PC-9 (cell line): Measurements from ENCODE around the gene IL1RAPL1. TPM values are rescaled to one million over a fixed set of nuclear protein-coding genes. Genes with fewer than 3 reads are reported as not detected.

Experiments
- BruUV-seq: library from RNA; stranded (reverse); fragments of 400-500 nt; replicated peaks from 2 replicates; lab custom pipeline; 2021; lab: Mats Ljungman, UMichigan
- CTCF ChIA-PET: fragments of 300-600 bp; sonication (Branson Sonifier 250); formaldehyde crosslinking; loops from one replicate; lab custom pipeline; 2022; ENCODE audit warnings: antibody characterized with exemption; lab: Charles Lee
- POLR2A ChIA-PET: fragments of 300-600 bp; sonication (Branson Sonifier 250); formaldehyde crosslinking; loops from one replicate; lab custom pipeline; 2022; ENCODE audit warnings: antibody characterized with exemption; ENCODE audit not compliant: unreplicated experiment; lab: Charles Lee
- DNase-seq, 2 experiments: peaks; one replicate each; pipeline versions ENCODE4 v3.0.0 to v3.0.0-alpha.2; 2015 to 2022; ENCODE audit warnings: mixed read lengths in 1 of 2
- H2AFZ ChIP-seq: fragments of 200-600 bp; sonication (generic); 2 replicates; pipeline ENCODE4 v1.8.1; 2017; ENCODE audit warnings: antibody characterized with exemption
- H3F3A ChIP-seq: fragments of 200-600 bp; sonication (generic); 2 replicates; pipeline ENCODE4 v1.8.1; 2017; ENCODE audit warnings: antibody characterized with exemption, mild to moderate bottlenecking, low read depth; ENCODE audit not compliant: insufficient read depth
- H3K27ac ChIP-seq: fragments of 200-600 bp; sonication (generic); 2 replicates; pipeline ENCODE4 v1.6.1; 2016; ENCODE audit warnings: mixed run types
- H3K27me3 ChIP-seq: fragments of 200-600 bp; sonication (generic); 2 replicates; pipeline ENCODE4 v1.6.1; 2016; ENCODE audit warnings: low read depth, mixed run types; ENCODE audit not compliant: insufficient read depth
- H3K36me3 ChIP-seq: fragments of 200-600 bp; sonication (generic); 2 replicates; pipeline ENCODE4 v1.6.1; 2016; ENCODE audit warnings: low read depth, mixed run types
- H3K4me1 ChIP-seq: fragments of 200-600 bp; sonication (generic); replicated peaks from 2 replicates; pipeline ENCODE4 v1.6.1; 2016; ENCODE audit warnings: mixed run types; ENCODE audit not compliant: insufficient read depth
- H3K4me2 ChIP-seq: fragments of 200-600 bp; sonication (generic); 2 replicates; pipeline ENCODE4 v1.6.1; 2017; ENCODE audit warnings: mixed run types
- H3K4me3 ChIP-seq: fragments of 200-600 bp; sonication (generic); 2 replicates; pipeline ENCODE4 v1.6.1; 2016; ENCODE audit warnings: mixed run types
- H3K79me2 ChIP-seq: fragments of 200-600 bp; sonication (generic); 2 replicates; pipeline ENCODE4 v1.6.1; 2017; ENCODE audit warnings: low read depth, mixed run types
- H3K9me2 ChIP-seq: fragments of 200-600 bp; sonication (generic); 2 replicates; pipeline ENCODE4 v1.8.1; 2017; ENCODE audit warnings: mild to moderate bottlenecking; ENCODE audit not compliant: insufficient read depth
- H3K9me3 ChIP-seq: fragments of 200-600 bp; sonication (generic); 2 replicates; pipeline ENCODE4 v1.8.1; 2016; ENCODE audit warnings: low read depth; ENCODE audit not compliant: insufficient read depth
- H4K20me1 ChIP-seq: fragments of 200-600 bp; sonication (generic); 2 replicates; pipeline ENCODE4 v1.8.1; 2017; ENCODE audit not compliant: insufficient read depth
- EZH2 ChIP-seq: fragments of 200-600 bp; sonication (generic); IDR thresholded peaks from 2 replicates; pipeline ENCODE4 v1.8.0; 2017; ENCODE audit warnings: antibody characterized with exemption, low read depth
- intact Hi-C: fragments of 100-400 bp; cut with micrococcal nuclease; formaldehyde crosslinking; loops from one replicate; pipeline ENCODE4 v1.10.0; 2022; ENCODE audit not compliant: unreplicated experiment
- total RNA-seq: library from RNA; stranded (reverse); gene quantifications from 2 replicates; pipeline ENCODE4 v1.2.3, GENCODE V29; 2021
- TF ChIP-seq, protein P1 (sequence below): fragments of 200-600 bp; sonication (generic); conservative IDR thresholded peaks from 2 replicates; pipeline ENCODE4 v1.6.1; 2017; ENCODE audit warnings: mixed run types, antibody characterized with exemption, mild to moderate bottlenecking, moderate library complexity

The IL1RAPL1 gene
- total RNA-seq, 1 experiment from 2014 or later = 0.26 TPM

DNA sequence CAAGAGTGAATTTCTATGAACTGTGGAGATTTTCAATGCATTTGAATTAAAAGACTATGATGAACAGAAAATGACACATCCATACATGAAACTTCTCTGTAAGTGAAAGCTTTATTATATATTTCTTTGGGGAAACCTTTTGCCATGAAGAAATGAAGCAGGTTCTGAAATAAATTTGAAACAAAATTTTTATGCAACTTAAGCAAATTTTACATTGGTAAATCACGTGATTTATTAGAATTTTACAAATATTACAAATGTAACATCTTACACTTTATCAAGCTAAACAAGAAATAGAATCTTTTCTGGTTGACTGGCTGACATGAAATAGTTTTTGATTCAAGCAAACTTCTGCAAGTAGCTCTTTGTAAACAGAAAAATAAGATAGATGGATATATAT, 131.2 kb downstream of the IL1RAPL1 start:
- CTCF ChIA-PET = no interaction called here
- Histone ChIP-seq H3K4me2 (no peak overlapping the region), H3K9me2 (no peaks in the 10 kb centered on the region), H2AFZ (no peak overlapping the region), H3K4me3 (no peak overlapping the region), H3K79me2 (no peaks in the 10 kb centered on the region), H4K20me1 (no peaks in the 10 kb centered on the region), H3K36me3 (no peaks in the 10 kb centered on the region), H3K9me3 (no peaks in the 10 kb centered on the region), H3K4me1 (no peaks in the 10 kb centered on the region), H3F3A (no peaks in the 10 kb centered on the region), H3K27ac (no peak overlapping the region), H3K27me3 (no peaks in the 10 kb centered on the region)
- no peak for TF ChIP-seq EZH2
- TF ChIP-seq, protein P1, sequence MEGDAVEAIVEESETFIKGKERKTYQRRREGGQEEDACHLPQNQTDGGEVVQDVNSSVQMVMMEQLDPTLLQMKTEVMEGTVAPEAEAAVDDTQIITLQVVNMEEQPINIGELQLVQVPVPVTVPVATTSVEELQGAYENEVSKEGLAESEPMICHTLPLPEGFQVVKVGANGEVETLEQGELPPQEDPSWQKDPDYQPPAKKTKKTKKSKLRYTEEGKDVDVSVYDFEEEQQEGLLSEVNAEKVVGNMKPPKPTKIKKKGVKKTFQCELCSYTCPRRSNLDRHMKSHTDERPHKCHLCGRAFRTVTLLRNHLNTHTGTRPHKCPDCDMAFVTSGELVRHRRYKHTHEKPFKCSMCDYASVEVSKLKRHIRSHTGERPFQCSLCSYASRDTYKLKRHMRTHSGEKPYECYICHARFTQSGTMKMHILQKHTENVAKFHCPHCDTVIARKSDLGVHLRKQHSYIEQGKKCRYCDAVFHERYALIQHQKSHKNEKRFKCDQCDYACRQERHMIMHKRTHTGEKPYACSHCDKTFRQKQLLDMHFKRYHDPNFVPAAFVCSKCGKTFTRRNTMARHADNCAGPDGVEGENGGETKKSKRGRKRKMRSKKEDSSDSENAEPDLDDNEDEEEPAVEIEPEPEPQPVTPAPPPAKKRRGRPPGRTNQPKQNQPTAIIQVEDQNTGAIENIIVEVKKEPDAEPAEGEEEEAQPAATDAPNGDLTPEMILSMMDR = no peak
- no peak for DNase-seq
- no TSS peak for BruUV-seq
- POLR2A ChIA-PET = no interaction called here
- intact Hi-C loops = no loop called here

DNA sequence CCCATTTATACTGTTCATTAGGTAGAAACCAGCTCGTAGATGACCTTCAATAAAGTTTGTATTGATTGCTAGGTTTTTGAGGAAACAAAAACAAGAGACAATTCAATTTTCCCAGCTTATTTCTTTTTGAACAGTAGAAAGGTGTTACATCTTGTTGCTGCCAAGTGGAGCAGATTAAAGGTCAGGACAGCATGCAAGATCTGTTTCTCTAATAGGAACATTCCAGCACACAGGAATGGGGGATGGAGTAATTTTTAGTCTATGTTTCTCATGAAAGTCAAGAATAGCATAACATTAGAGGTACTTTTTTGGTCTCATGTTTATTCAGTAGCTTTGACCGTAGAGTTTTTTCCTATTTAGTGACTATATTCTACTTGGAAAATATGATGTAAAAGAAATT, 132.4 kb downstream of the IL1RAPL1 start:
- H3K4me3 ChIP-seq = no peak overlapping the region
- no peaks in the 10 kb centered on the region for H3K27me3 ChIP-seq
- H3K36me3 ChIP-seq = no peaks in the 10 kb centered on the region
- CTCF ChIA-PET = no interaction called here
- H4K20me1 ChIP-seq = no peaks in the 10 kb centered on the region
- BruUV-seq = no TSS peak
- no peak for DNase-seq
- H3K9me3 ChIP-seq = no peaks in the 10 kb centered on the region
- TF ChIP-seq EZH2 = no peak
- TF ChIP-seq, protein P1 = no peak
- H3F3A ChIP-seq = no peaks in the 10 kb centered on the region
- no peak overlapping the region for H2AFZ ChIP-seq
- intact Hi-C loops = no loop called here
- no peaks in the 10 kb centered on the region for H3K79me2 ChIP-seq
- no peak overlapping the region for H3K27ac ChIP-seq
- no peaks in the 10 kb centered on the region for H3K9me2 ChIP-seq
- POLR2A ChIA-PET = no interaction called here
- H3K4me2 ChIP-seq = no peak overlapping the region
- no peaks in the 10 kb centered on the region for H3K4me1 ChIP-seq

DNA sequence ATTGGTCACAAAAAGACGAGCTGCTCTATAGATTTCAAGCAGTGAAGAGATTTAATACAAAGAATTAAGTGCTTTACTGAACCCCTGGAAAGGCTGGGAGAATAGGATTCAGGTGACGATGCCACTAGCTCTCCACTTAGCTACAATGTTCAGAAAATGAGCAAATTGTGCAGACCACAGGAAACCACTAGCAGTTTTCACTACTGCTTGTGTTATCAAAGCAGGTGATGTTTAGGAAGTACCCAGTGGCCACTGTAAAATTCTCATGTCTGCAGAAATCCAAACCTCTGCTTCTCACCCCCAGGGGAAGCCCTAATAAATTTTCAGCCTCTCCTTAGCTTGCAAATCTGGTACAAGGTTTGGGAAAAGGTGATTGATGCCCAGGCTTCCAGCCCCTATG, 165.1 kb downstream of the IL1RAPL1 start:
- no peak for DNase-seq
- intact Hi-C loops = no loop called here
- H4K20me1 ChIP-seq = no peaks in the 10 kb centered on the region
- H3K4me1 ChIP-seq = no peaks in the 10 kb centered on the region
- H3K4me3 ChIP-seq = no peak overlapping the region
- no peaks in the 10 kb centered on the region for H3K9me3 ChIP-seq
- TF ChIP-seq EZH2 = no peak
- TF ChIP-seq, protein P1 = no peak
- no peak overlapping the region for H2AFZ ChIP-seq
- no peaks in the 10 kb centered on the region for H3K36me3 ChIP-seq
- no TSS peak for BruUV-seq
- H3K4me2 ChIP-seq = no peak overlapping the region
- no peaks in the 10 kb centered on the region for H3K27me3 ChIP-seq
- no peaks in the 10 kb centered on the region for H3F3A ChIP-seq
- no peaks in the 10 kb centered on the region for H3K9me2 ChIP-seq
- ChIA-PET POLR2A (no interaction called here), CTCF (no interaction called here)
- H3K79me2 ChIP-seq = no peaks in the 10 kb centered on the region
- H3K27ac ChIP-seq = no peak overlapping the region
